ENCODE measurements around the gene IKZF1. TPM values are rescaled to one million over a fixed set of nuclear protein-coding genes. Genes with fewer than 3 reads are reported as not detected.

Gene IKZF1
- total RNA-seq, 1 donor from 2014 or later = 2.0 TPM

- no peaks in the 10 kb centered on the region for H3K9me3 Mint-ChIP-seq
- no peak for DNase-seq (ENCODE audit: extremely low spot score, unreplicated experiment)
- H3K36me3 Mint-ChIP-seq = no peaks in the 10 kb centered on the region
- no peak overlapping the region for H3K4me3 Mint-ChIP-seq
- H3K4me1 Mint-ChIP-seq (ENCODE audit: unreplicated experiment) = peaks cover 7% of the 10 kb centered on the region
- TF ChIP-seq CTCF (conservative IDR thresholded peaks at IDR 0.05) = no peak
- no peak overlapping the region for H3K27ac Mint-ChIP-seq
- no peaks in the 10 kb centered on the region for H3K27me3 Mint-ChIP-seq
These were observed 48.2 kb downstream of the IKZF1 start for GRCh38 chr7:50352751-50353150.

GRCh38 chr7:50353201-50353600 lies 48.7 kb downstream of the IKZF1 start:
- Mint-ChIP-seq H3K9me3 (no peaks in the 10 kb centered on the region), H3K27me3 (peaks cover 3% of the 10 kb centered on the region), H3K36me3 (no peaks in the 10 kb centered on the region), H3K27ac (no peak overlapping the region), H3K4me3 (no peak overlapping the region), H3K4me1 (ENCODE audit: unreplicated experiment) (peaks cover 7% of the 10 kb centered on the region)
- TF ChIP-seq CTCF (conservative IDR thresholded peaks at IDR 0.05) = no peak
- no peak for DNase-seq (ENCODE audit: extremely low spot score, unreplicated experiment)

GRCh38 chr7:50353894-50354595 lies 49.5 kb downstream of the IKZF1 start:
- Mint-ChIP-seq H3K4me3 (no peak overlapping the region), H3K27ac (no peak overlapping the region), H3K36me3 (no peaks in the 10 kb centered on the region), H3K9me3 (no peaks in the 10 kb centered on the region), H3K4me1 (ENCODE audit: unreplicated experiment) (peaks cover 7% of the 10 kb centered on the region), H3K27me3 (peaks cover 4% of the 10 kb centered on the region)
- DNase-seq (ENCODE audit: extremely low spot score, unreplicated experiment) = no peak
- no peak for TF ChIP-seq CTCF (conservative IDR thresholded peaks at IDR 0.05)

GRCh38 chr7:50355817-50356178 lies 51.3 kb downstream of the IKZF1 start:
- TF ChIP-seq CTCF (conservative IDR thresholded peaks at IDR 0.05) = no peak
- Mint-ChIP-seq H3K36me3 (no peaks in the 10 kb centered on the region), H3K27ac (no peak overlapping the region), H3K4me3 (no peak overlapping the region), H3K4me1 (ENCODE audit: unreplicated experiment) (peaks cover 7% of the 10 kb centered on the region), H3K27me3 (peaks cover 7% of the 10 kb centered on the region), H3K9me3 (no peaks in the 10 kb centered on the region)
- no peak for DNase-seq (ENCODE audit: extremely low spot score, unreplicated experiment)

GRCh38 chr7:50356212-50356944 lies 51.9 kb downstream of the IKZF1 start:
- Mint-ChIP-seq H3K4me1 (ENCODE audit: unreplicated experiment) (peaks cover 7% of the 10 kb centered on the region), H3K27ac (no peak overlapping the region), H3K9me3 (no peaks in the 10 kb centered on the region), H3K36me3 (no peaks in the 10 kb centered on the region), H3K4me3 (no peak overlapping the region), H3K27me3 (peaks cover 7% of the 10 kb centered on the region)
- no peak for DNase-seq (ENCODE audit: extremely low spot score, unreplicated experiment)
- no peak for TF ChIP-seq CTCF (conservative IDR thresholded peaks at IDR 0.05)

All from type B pancreatic cell (in vitro differentiated cells).